ENCODE data around the gene PRKCA.
"Not testable (repeated sequence)": the region's sequence is repeated elsewhere in the genome, so short reads cannot be mapped to it uniquely, and the experiment has no call there.

The PRKCA gene

DNA sequence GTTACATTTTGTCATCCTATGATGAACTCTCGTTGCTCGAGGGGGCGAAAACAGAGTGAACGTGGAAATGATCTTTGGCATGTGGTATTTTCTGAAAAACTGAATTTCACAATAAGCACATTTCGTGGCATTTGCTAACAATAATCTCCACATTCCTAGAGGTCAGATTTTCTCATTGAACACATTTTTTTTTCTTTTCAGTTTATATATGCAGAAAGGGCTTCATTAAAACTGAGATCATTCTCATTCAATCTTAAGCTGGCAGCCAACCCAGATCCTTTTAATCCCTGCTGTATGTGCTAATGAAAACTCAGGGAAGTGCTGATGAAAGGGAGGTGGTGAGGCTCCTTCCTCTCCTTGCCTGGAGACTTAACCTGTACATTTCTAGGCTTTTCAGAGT, 52.6 kb downstream of the PRKCA start:
- H3K36me3 ChIP-seq (replicated peaks), result no peaks in the 10 kb centered on the region
- H3K27ac ChIP-seq, result peak overlapping the region; percentile 26
- no peak overlapping the region for H3K4me3 ChIP-seq (ENCODE audit: low read depth, low read length)
- no peaks in the 10 kb centered on the region for H3K27me3 ChIP-seq (replicated peaks)
- DNase-seq, result no peak
- TF ChIP-seq CTCF (IDR thresholded peaks at IDR 0.05; ENCODE audit: low read depth, low read length, missing control alignments), result no peak
- in situ Hi-C loops (cut with HindIII; ENCODE audit: low pct_ligation_motif_present, low sequenced_read_pairs), result no loop called here

DNA sequence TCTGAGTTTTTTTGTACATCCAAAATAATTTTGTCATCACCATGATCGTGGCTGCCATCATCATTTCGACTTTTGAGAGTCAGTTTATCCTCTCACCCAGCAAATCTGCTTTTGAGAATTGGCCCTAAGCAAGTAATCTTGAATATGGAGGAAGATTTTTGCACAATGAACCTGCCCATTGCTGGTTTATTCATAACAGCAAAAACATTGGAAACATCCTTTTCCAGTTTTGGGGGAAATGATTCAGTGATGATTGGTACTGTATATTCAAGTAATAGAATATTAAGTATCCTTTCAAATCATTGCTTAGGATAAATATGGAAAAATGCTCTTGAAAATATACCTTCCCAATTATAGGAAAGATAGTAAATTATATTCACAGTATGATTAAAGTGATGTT, 53.1 kb downstream of the PRKCA start:
- no peak for DNase-seq
- Histone ChIP-seq H3K27me3 (replicated peaks) (no peaks in the 10 kb centered on the region), H3K36me3 (replicated peaks) (no peaks in the 10 kb centered on the region), H3K4me3 (ENCODE audit: low read depth, low read length) (no peak overlapping the region), H3K27ac (peak overlapping the region; percentile 26)
- no peak for TF ChIP-seq CTCF (IDR thresholded peaks at IDR 0.05; ENCODE audit: low read depth, low read length, missing control alignments)
- in situ Hi-C loops (cut with HindIII; ENCODE audit: low pct_ligation_motif_present, low sequenced_read_pairs), result no loop called here

DNA sequence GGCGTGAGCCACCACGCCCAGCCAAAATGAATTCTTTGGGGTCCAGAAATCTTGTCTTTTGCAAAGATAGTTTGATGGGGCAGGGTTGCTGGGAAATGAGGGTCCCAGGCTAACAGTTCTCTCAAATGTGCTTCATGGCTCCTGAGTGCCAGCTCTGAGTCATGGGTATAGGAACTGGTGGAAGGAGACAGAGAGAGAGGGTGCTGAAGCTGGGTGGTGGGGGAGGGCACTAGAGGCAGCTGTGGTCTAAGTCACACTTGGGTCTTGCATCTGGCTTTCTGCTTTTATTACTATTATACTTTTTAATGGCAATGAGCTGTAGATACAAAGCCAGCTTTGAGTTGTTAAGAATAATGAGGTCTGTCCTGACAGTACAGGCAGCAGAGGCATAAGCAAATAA, 54.6 kb downstream of the PRKCA start:
- no peaks in the 10 kb centered on the region for H3K36me3 ChIP-seq (replicated peaks)
- no peak overlapping the region for H3K4me3 ChIP-seq (ENCODE audit: low read depth, low read length)
- no peak for TF ChIP-seq CTCF (IDR thresholded peaks at IDR 0.05; ENCODE audit: low read depth, low read length, missing control alignments)
- H3K27me3 ChIP-seq (replicated peaks), result no peaks in the 10 kb centered on the region
- H3K27ac ChIP-seq, result no peak overlapping the region
- no peak for DNase-seq
- in situ Hi-C loops (cut with HindIII; ENCODE audit: low pct_ligation_motif_present, low sequenced_read_pairs), result no loop called here

- no peak for TF ChIP-seq CTCF (IDR thresholded peaks at IDR 0.05; ENCODE audit: low read depth, low read length, missing control alignments)
- Histone ChIP-seq H3K36me3 (replicated peaks) (no peaks in the 10 kb centered on the region), H3K4me3 (ENCODE audit: low read depth, low read length) (no peak overlapping the region), H3K27me3 (replicated peaks) (no peaks in the 10 kb centered on the region), H3K27ac (no peak overlapping the region)
- no peak for DNase-seq
- in situ Hi-C loops (cut with HindIII; ENCODE audit: low pct_ligation_motif_present, low sequenced_read_pairs), result no loop called here
Measured at GRCh38 chr17:66359351-66359750, 56.9 kb downstream of the PRKCA start.

DNA sequence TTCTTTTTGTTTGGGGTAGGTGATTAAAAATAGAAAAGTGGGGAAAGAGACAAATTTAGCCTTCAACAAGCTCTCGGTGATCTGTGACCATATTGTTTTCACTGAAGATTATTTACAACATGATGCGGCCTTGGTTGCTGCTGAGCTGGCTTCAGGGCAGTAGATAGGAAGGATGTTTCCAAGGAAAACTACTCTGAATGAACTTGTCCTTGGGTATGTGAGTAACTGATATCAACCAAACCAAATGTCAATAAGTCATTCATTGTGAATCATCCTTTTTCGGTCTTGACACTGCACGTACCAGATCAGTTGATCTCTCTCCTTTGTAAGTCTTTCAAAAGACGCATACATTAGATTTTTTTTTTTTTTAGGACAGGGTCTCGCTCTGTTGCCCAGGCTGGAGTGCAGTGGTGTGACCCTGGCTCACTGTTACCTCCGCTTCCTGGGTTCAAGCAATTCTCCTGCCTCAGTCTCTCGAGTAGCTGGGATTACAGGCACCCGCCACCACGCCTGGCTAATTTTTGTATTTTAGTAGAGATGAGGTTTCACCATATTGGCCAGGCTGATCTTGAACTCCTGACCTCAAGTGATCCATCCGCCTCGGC, 58.6 kb downstream of the PRKCA start:
- H3K27me3 ChIP-seq (replicated peaks); DNase-seq; H3K36me3 ChIP-seq (replicated peaks); in situ Hi-C loops (cut with HindIII; ENCODE audit: low pct_ligation_motif_present, low sequenced_read_pairs); H3K27ac ChIP-seq; H3K4me3 ChIP-seq (ENCODE audit: low read depth, low read length): not testable (repeated sequence)

DNA sequence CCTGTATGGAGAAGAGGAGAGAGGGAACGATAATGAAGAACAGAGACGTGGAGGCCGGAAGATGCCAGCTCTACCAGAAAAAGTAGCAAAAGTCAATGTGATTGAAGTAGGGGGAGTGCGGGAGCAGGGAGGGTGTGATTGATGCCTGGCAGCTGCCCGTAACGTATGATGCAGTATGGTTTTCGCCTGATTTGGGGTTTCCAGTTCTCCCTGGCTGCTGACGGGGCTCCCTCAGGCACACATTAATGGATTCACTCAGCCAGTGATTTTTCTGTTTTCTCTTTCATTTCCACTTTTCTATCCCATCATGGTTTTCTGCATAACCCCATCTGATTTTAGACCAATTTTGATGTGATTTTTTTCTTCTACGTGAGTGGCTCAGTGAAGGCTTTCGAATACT, 62.1 kb downstream of the PRKCA start:
- DNase-seq, result no peak
- Histone ChIP-seq H3K36me3 (replicated peaks) (no peaks in the 10 kb centered on the region), H3K4me3 (ENCODE audit: low read depth, low read length) (no peak overlapping the region), H3K27ac (no peak overlapping the region), H3K27me3 (replicated peaks) (no peaks in the 10 kb centered on the region)
- in situ Hi-C loops (cut with HindIII; ENCODE audit: low pct_ligation_motif_present, low sequenced_read_pairs), result no loop called here
- no peak for TF ChIP-seq CTCF (IDR thresholded peaks at IDR 0.05; ENCODE audit: low read depth, low read length, missing control alignments)

Measured in brain microvascular endothelial cell (primary cell).